Gastroesophageal sphincter (tissue), 4 donors: ENCODE measurements around the gene MACROD2. TPM values are rescaled to one million over a fixed set of nuclear protein-coding genes. Genes with fewer than 3 reads are reported as not detected.

ENCODE experiments used
- ATAC-seq: fragments of 150-250 bp; one replicate; pipeline ENCODE4 v1.9.1; 2016; ENCODE audit warnings: mild to moderate bottlenecking, moderate library complexity
- H3K27ac ChIP-seq, 4 donors: fragments of 200-600 bp; sonication (generic) in 3 of 4; 1 replicate in 3 of 4; 2 replicates in 1 of 4; pipeline ENCODE4 v1.5.1; 2016 to 2019
- H3K27me3 ChIP-seq: fragments of 200-600 bp; sonication (generic); one replicate; pipeline ENCODE4 v1.5.1; 2019
- H3K36me3 ChIP-seq, 2 donors: fragments of 200-600 bp; sonication (generic); one replicate each; pipeline ENCODE4 v1.5.1; 2019; ENCODE audit warnings: control low read depth in 1 of 2
- H3K4me1 ChIP-seq, 3 donors: fragments of 200-600 bp; sonication (generic); 1 replicate in 2 of 3; 2 replicates in 1 of 3; pipeline ENCODE4 v1.5.1; 2016 to 2019; ENCODE audit warnings: control low read depth in 2 of 3
- H3K4me3 ChIP-seq, 2 donors: fragments of 200-600 bp; sonication (generic); one replicate each; pipeline ENCODE4 v1.5.1; 2019; ENCODE audit warnings: mild to moderate bottlenecking in 1 of 2, moderate library complexity in 1 of 2
- H3K9me3 ChIP-seq, 3 donors: fragments of 200-600 bp; sonication (generic); one replicate each; pipeline ENCODE4 v1.5.1; 2017 to 2019; ENCODE audit warnings: control low read depth in 2 of 3
- EP300 ChIP-seq: sonication (generic); formaldehyde crosslinking; IDR thresholded peaks from one replicate; pipeline ENCODE4 v1.6.1; 2017; ENCODE audit warnings: antibody characterized with exemption, mild to moderate bottlenecking
- POLR2A ChIP-seq, 2 donors: fragments of 450-650 bp; IDR thresholded peaks; one replicate each; pipeline ENCODE4 v1.6.1; 2017; ENCODE audit warnings: antibody characterized with exemption in 2 of 2, mild to moderate bottlenecking in 2 of 2, moderate library complexity in 1 of 2
- POLR2AphosphoS5 ChIP-seq: sonication (generic); formaldehyde crosslinking; IDR thresholded peaks from one replicate; pipeline ENCODE4 v1.6.1; 2017; ENCODE audit warnings: antibody characterized with exemption
- WGBS, 2 donors: methylation state at CpG; one replicate each; pipeline ENCODE4 v1.1.5; 2018; ENCODE audit warnings: low coverage in 1 of 2; 5-methylcytosine and 5-hydroxymethylcytosine counted together
- total RNA-seq, 4 donors: library from RNA; depleted of rRNA; stranded (reverse); fragments of >200 nt; gene quantifications; one replicate each; pipeline ENCODE4 v1.1.0, GENCODE V29; 2016
- TF ChIP-seq, protein P1 (sequence below), 4 experiments: fragments of 200-600 bp in 2 of 4; fragments of 450-650 bp in 2 of 4; sonication (generic) in 1 of 4; IDR thresholded peaks; one replicate each; pipeline ENCODE4 v1.5.1; 2017 to 2019; ENCODE audit warnings: antibody characterized with exemption in 4 of 4, mild to moderate bottlenecking in 2 of 4, moderate library complexity in 2 of 4

The MACROD2 gene
- total RNA-seq, 4 donors from 2014 or later: 4.0 to 12.1 (median 7.4) TPM

DNA sequence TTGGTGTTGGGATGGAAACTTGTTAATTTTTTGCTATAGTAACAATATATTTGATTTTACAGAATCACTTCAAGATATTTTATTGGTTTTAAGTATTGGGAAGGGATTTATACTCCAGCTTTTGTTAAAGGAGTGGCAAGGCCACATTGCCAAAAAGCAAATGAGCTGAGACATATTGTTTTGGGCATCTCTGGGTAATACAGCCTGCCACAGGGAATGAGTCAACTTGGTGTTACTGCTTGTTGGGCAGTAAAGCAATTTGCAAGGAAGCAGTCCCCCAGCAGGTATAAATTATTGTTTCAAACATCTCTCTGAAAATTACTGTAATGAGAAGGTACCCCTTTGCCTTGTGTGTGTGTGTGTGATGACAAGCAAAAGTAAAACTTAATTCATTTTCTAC is 1210.4 kb downstream of the MACROD2 start:
- no peaks in the 10 kb centered on the region for H3K36me3 ChIP-seq
- no peak overlapping the region for H3K4me3 ChIP-seq
- TF ChIP-seq EP300 (no peak), POLR2AphosphoS5 (no peak), POLR2A (IDR thresholded peaks at IDR 0.05) (no peak)
- TF ChIP-seq, protein P1, sequence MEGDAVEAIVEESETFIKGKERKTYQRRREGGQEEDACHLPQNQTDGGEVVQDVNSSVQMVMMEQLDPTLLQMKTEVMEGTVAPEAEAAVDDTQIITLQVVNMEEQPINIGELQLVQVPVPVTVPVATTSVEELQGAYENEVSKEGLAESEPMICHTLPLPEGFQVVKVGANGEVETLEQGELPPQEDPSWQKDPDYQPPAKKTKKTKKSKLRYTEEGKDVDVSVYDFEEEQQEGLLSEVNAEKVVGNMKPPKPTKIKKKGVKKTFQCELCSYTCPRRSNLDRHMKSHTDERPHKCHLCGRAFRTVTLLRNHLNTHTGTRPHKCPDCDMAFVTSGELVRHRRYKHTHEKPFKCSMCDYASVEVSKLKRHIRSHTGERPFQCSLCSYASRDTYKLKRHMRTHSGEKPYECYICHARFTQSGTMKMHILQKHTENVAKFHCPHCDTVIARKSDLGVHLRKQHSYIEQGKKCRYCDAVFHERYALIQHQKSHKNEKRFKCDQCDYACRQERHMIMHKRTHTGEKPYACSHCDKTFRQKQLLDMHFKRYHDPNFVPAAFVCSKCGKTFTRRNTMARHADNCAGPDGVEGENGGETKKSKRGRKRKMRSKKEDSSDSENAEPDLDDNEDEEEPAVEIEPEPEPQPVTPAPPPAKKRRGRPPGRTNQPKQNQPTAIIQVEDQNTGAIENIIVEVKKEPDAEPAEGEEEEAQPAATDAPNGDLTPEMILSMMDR (IDR thresholded peaks at IDR 0.05): no peak

DNA sequence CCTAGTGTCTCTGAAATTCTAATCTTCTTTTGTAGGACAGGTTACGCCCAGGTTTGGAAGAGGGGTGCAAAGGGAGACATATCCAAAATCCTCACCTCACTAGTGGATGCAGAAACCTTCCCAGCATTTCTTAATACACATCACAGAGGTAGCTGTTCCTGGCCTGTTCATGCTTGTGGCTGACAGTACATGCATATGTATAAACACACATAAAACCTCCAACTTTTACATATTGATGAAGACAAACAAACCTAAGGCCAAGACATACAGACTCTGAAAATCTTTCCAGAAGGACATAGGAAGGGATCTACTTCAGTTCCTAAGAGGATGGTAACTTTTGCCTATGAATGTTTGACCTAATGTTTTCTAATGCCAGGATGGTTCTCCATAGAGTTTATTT is 1214.2 kb downstream of the MACROD2 start:
- no peaks in the 10 kb centered on the region for H3K36me3 ChIP-seq
- TF ChIP-seq EP300 (no peak), POLR2A (IDR thresholded peaks at IDR 0.05) (no peak)
- 88 to 100% methylated on average over 1 of the region's 1 CpG for WGBS, 2 donors
- no peaks in the 10 kb centered on the region for H3K27me3 ChIP-seq
- no peak overlapping the region for H3K27ac ChIP-seq
- no peaks in the 10 kb centered on the region for H3K4me1 ChIP-seq
- no peak for ATAC-seq
- peaks cover 0 to 9% (median 0%) of the 10 kb centered on the region in 3 donors for H3K9me3 ChIP-seq
- no peak overlapping the region for H3K4me3 ChIP-seq

More for the DNA sequence above, 1210.4 kb downstream of the MACROD2 start:
- Histone ChIP-seq H3K27me3 (no peaks in the 10 kb centered on the region), H3K27ac (no peak overlapping the region), H3K4me1 (no peaks in the 10 kb centered on the region), H3K9me3 (peaks cover 0 to 14% (median 0%) of the 10 kb centered on the region in 3 donors)
- ATAC-seq: no peak

DNA sequence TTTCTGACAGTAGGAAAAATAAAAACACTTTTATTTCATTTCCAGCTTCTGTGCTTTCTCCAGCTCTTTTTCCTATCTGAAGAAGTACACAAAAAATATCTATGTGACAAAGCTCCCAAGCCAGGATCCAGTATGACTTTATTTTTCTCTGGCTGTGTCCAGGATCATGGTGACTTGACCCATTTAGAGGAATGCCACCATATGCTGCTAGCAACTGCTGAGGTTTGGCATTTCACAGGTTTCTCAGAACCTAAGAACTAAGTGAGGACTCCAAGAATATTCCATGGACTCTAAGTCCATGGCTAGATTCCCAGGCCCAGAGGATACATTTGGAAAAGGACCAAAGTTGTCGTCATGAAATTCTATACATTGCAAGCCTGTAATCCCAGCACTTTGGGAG is 1218.7 kb downstream of the MACROD2 start:
- no peaks in the 10 kb centered on the region for H3K9me3 ChIP-seq
- H3K4me1 ChIP-seq: no peaks in the 10 kb centered on the region
- WGBS, 2 donors: 20 to 80% methylated on average over 1 of the region's 1 CpG
- TF ChIP-seq POLR2A (IDR thresholded peaks at IDR 0.05) (no peak), POLR2AphosphoS5 (no peak), EP300 (no peak)
- TF ChIP-seq, protein P1 (IDR thresholded peaks at IDR 0.05): no peak
- no peak overlapping the region for H3K4me3 ChIP-seq
- H3K27ac ChIP-seq: no peak overlapping the region
- ATAC-seq: no peak
- H3K27me3 ChIP-seq: no peaks in the 10 kb centered on the region
- no peaks in the 10 kb centered on the region for H3K36me3 ChIP-seq

DNA sequence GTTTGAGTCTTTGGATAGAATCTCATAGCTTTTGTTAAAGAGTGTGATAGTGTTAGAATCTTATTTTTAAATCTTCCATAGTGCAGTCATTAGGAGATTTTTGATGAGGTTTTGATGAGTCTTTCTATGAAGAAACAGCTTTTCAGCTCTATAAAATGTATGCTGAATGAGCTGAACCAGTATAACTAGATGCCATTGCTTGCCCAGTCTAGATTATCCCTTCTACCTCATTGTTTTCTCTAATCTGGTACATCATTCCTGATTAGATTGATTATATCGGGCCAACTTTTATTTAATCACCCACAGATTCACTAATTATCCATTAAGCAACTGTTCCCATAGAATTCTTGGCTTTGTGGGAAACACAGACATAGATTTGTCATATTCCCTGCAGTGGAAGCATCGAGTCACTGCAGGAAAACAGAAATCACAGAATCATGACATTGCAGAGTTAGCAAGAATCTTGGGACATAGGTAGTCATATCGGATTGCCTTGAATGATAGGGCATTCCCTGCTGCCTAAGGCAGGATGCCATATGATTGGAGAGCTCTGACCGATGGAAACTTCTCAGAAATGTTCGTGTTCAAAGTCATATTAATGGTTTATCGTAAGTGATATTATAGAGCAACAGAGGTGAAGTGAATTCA is 1224.8 kb downstream of the MACROD2 start:
- Histone ChIP-seq H3K27me3 (no peaks in the 10 kb centered on the region), H3K4me1 (no peaks in the 10 kb centered on the region), H3K4me3 (no peak overlapping the region), H3K36me3 (no peaks in the 10 kb centered on the region), H3K27ac (no peak overlapping the region), H3K9me3 (no peaks in the 10 kb centered on the region)
- 70 to 82% methylated on average over 4 to 6 of the region's 6 CpGs for WGBS, 2 donors
- TF ChIP-seq, protein P1 (IDR thresholded peaks at IDR 0.05): no peak
- TF ChIP-seq EP300 (no peak), POLR2A (IDR thresholded peaks at IDR 0.05) (no peak), POLR2AphosphoS5 (no peak)
- ATAC-seq: no peak

DNA sequence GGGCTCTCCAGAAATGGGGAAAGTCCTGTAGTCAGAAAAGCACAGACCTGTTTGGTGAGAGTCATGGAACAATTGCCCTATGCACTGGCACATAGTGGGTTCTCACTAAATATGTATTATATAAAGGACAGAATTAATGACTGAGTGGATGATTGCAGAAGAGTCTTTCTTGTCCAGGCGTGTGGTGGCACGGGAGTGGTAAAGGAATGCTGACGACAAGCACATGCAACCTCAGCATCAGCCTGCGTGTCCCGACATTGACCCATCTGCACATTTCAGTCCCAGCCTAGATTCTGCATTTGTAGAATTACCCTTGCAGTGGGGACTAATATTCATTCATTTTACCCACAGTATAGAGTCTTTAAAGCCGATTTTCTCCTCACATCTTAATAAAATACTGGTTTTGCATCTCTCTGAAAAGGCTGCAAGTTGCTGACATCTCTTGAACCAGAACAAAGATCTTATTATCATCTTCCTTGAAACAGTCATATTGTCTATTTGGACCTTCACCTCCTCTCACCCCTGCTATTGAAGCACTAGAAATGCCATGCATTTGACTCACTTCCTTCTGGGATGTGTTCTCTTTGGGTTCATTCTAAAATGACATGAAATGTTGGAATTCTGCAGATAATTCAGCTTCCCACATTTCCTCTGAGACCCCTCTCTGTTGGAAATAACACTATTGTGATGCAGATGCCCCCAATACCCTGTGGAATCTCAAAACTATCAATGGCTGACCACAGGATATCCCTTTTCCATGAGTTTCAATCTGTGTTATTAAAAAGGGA is 1225.7 kb downstream of the MACROD2 start:
- Histone ChIP-seq H3K4me3 (no peak overlapping the region), H3K27ac (no peak overlapping the region), H3K9me3 (no peaks in the 10 kb centered on the region), H3K36me3 (no peaks in the 10 kb centered on the region), H3K4me1 (no peaks in the 10 kb centered on the region), H3K27me3 (no peaks in the 10 kb centered on the region)
- WGBS, 2 donors: 88 to 91% methylated on average over 5 to 6 of the region's 6 CpGs
- no peak for ATAC-seq
- TF ChIP-seq EP300 (no peak), POLR2AphosphoS5 (no peak), POLR2A (IDR thresholded peaks at IDR 0.05) (no peak)
- TF ChIP-seq, protein P1 (IDR thresholded peaks at IDR 0.05): no peak
